HCT116 (cell line): Measurements from ENCODE around the gene ARID3A. TPM values are rescaled to one million over a fixed set of nuclear protein-coding genes. Genes with fewer than 3 reads are reported as not detected.

Experiments
- ATAC-seq: fragments of 200-7000 bp; cut with Tn5 transposase; 2 replicates; pipeline ENCODE4 v1.9.1; 2020; ENCODE audit warnings: mild to moderate bottlenecking, moderate library complexity
- BruUV-seq: library from RNA; stranded (reverse); fragments of 400-500 nt; replicated peaks from 2 replicates; lab custom pipeline; 2021; lab: Mats Ljungman, UMichigan
- CTCF ChIA-PET: fragments of 300-600 bp; sonication (Branson Sonifier 250); formaldehyde crosslinking; loops from one replicate; lab custom pipeline; 2021; ENCODE audit warnings: antibody characterized with exemption; lab: Charles Lee
- POLR2A ChIA-PET: fragments of 300-600, 350-600 bp; sonication (Branson Sonifier 250); formaldehyde crosslinking; loops from one replicate; lab custom pipeline; 2021; ENCODE audit warnings: antibody characterized with exemption; lab: Charles Lee
- RAD21 ChIA-PET, 2 experiments: fragments of 300-600 bp; sonication (Branson Sonifier 250); formaldehyde crosslinking; loops; one replicate each; lab custom pipeline; 2023; ENCODE audit warnings: low total read pairs in 2 of 2; ENCODE audit not compliant: uncharacterized antibody in 2 of 2, unreplicated experiment in 2 of 2, low non-redundant PET in 1 of 2; lab: Charles Lee
- DNase-seq: peaks from one replicate; pipeline ENCODE4 v3.0.0-alpha.2; 2010; ENCODE audit warnings: low read depth, low spot score
- H2AFZ ChIP-seq: fragments of 200-600 bp; shearing (Covaris generic), sonication (generic); 2 replicates; pipeline ENCODE4 v1.6.1; 2017; ENCODE audit warnings: low read depth, mixed run types, mixed read lengths, antibody characterized with exemption, low read length; ENCODE audit not compliant: poor library complexity, severe bottlenecking
- H3K27ac ChIP-seq: 2 replicates; pipeline ENCODE4 v1.5.1; 2012; ENCODE audit warnings: low read depth, low read length
- H3K27me3 ChIP-seq: fragments of 200-600 bp; sonication (generic); 2 replicates; pipeline ENCODE4 v1.6.1; 2016; ENCODE audit warnings: mixed run types, low read length, mixed read lengths; ENCODE audit not compliant: insufficient read depth
- H3K36me3 ChIP-seq, 2 experiments: fragments of 200-500 bp in 1 of 2; fragments of 200-600 bp in 1 of 2; sonication (Bioruptor generic) in 1 of 2; sonication (generic) in 1 of 2; 2 replicates each; pipeline versions ENCODE4 v1.5.1 to v1.6.1; 2014 to 2016; ENCODE audit warnings: low read length in 2 of 2, inconsistent platforms in 1 of 2, mixed read lengths in 1 of 2, mixed run types in 1 of 2; ENCODE audit not compliant: insufficient read depth in 2 of 2, control insufficient read depth in 1 of 2
- H3K4me1 ChIP-seq, 2 experiments: fragments of 200-600 bp in 1 of 2; sonication (generic) in 1 of 2; 2 replicates each; pipeline versions ENCODE4 v1.5.1 to v1.6.1; 2012 to 2017; ENCODE audit warnings: low read length in 2 of 2, inconsistent platforms in 1 of 2, mild to moderate bottlenecking in 1 of 2, mixed read lengths in 1 of 2, mixed run types in 1 of 2, moderate library complexity in 1 of 2; ENCODE audit not compliant: insufficient read depth in 2 of 2, control insufficient read depth in 1 of 2
- H3K4me2 ChIP-seq: fragments of 200-600 bp; sonication (generic); 2 replicates; pipeline ENCODE4 v1.6.1; 2017; ENCODE audit warnings: mixed run types, low read length, mixed read lengths
- H3K4me3 ChIP-seq, 2 experiments: fragments of 200-600 bp in 1 of 2; sonication (generic) in 1 of 2; replicated peaks in 1 of 2; 2 replicates each; pipeline ENCODE4 v1.5.1; 2011 to 2016; ENCODE audit warnings: low read length in 2 of 2, control low read depth in 1 of 2, low read depth in 1 of 2, mild to moderate bottlenecking in 1 of 2, mixed read lengths in 1 of 2, mixed run types in 1 of 2
- H3K79me2 ChIP-seq: fragments of 200-600 bp; sonication (generic); 2 replicates; pipeline ENCODE4 v1.6.1; 2017; ENCODE audit warnings: mild to moderate bottlenecking, mixed run types, low read length, moderate library complexity, mixed read lengths; ENCODE audit not compliant: insufficient read depth
- H3K9ac ChIP-seq: fragments of 200-600 bp; sonication (generic); 2 replicates; pipeline ENCODE4 v1.6.1; 2016; ENCODE audit warnings: low read length, mixed read lengths
- H3K9me2 ChIP-seq: fragments of 200-600 bp; sonication (generic), shearing (Covaris generic); 2 replicates; pipeline ENCODE4 v1.6.1; 2017; ENCODE audit warnings: mixed run types, mild to moderate bottlenecking, moderate library complexity; ENCODE audit not compliant: insufficient read depth
- H3K9me3 ChIP-seq, 2 experiments: fragments of 200-500 bp in 1 of 2; fragments of 200-600 bp in 1 of 2; sonication (Bioruptor generic) in 1 of 2; sonication (generic) in 1 of 2; 2 replicates each; pipeline ENCODE4 v1.6.1; 2014 to 2017; ENCODE audit warnings: low read length in 2 of 2, mixed read lengths in 2 of 2, inconsistent platforms in 1 of 2, low read depth in 1 of 2, mild to moderate bottlenecking in 1 of 2, mixed run types in 1 of 2, moderate library complexity in 1 of 2; ENCODE audit not compliant: control insufficient read depth in 1 of 2, insufficient read depth in 1 of 2
- H4K20me1 ChIP-seq: fragments of 200-600 bp; sonication (generic), shearing (Covaris generic); 2 replicates; pipeline ENCODE4 v1.6.1; 2017; ENCODE audit warnings: mixed run types, mild to moderate bottlenecking, moderate library complexity; ENCODE audit not compliant: insufficient read depth
- EGR1 ChIP-seq: IDR thresholded peaks from 2 replicates; pipeline ENCODE4 v1.6.1; 2012; ENCODE audit warnings: low read depth
- POLR2AphosphoS5 ChIP-seq: IDR thresholded peaks from 2 replicates; pipeline ENCODE4 v1.6.1; 2011; ENCODE audit warnings: mild to moderate bottlenecking, low read depth, low read length, moderate library complexity
- intact Hi-C: fragments of 100-400 bp; cut with micrococcal nuclease; formaldehyde crosslinking; loops from 2 replicates; pipeline ENCODE4 v1.10.0; 2022
- total RNA-seq: library from RNA; stranded (reverse); gene quantifications from one replicate; pipeline ENCODE4 v1.2.1, GENCODE V29; 2021; ENCODE audit not compliant: unreplicated experiment
- TF ChIP-seq, protein P1 (sequence below): IDR thresholded peaks from 2 replicates; pipeline ENCODE4 v1.6.1; 2012; ENCODE audit warnings: low read depth

ARID3A gene
- total RNA-seq, 1 experiment from 2014 or later, result 21.8 TPM

DNA sequence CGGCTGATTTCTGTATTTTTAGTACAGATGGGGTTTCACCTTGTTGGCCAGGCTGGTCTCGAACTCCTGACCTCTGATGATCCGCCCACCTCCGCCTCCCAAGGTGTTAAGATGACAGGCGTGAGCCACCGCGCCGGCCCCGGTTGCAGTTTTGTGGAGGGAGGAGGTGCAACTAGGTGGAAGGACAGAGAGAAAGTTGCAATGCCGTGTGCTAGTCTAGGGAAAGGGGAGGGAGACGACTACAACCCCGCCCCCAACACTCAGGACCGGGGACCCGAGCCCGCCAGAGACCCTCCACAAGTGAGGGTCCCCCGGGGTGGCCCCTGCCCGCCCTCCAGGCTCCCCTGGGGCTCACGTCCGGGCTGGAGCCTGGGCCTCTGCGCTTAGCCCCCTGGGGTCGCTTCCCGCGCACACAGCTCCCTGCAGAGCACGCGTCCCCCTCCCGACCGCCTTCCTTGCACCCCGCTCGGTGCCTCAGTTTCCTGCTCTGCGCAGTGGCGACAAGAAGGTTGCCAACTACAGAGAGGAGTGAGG is 1.2 kb upstream of the ARID3A start:
- H3K27me3 ChIP-seq, result no peaks in the 10 kb centered on the region
- peaks cover 13 to 49% of the 10 kb centered on the region in 2 experiments for H3K4me1 ChIP-seq
- peak overlapping the region; percentile 99 for H3K4me2 ChIP-seq
- intact Hi-C loops, result loop anchor here (1.0 to 10.0 kb wide), 2 partner anchors 58 to 260 kb away; no protein-coding TSS in a partner anchor
- H3K27ac ChIP-seq, result peak overlapping the region; percentile 91
- peaks cover 19% of the 10 kb centered on the region for H3K79me2 ChIP-seq
- RAD21 ChIA-PET, result no interaction called here
- no peak overlapping the region for H2AFZ ChIP-seq
- no TSS peak for BruUV-seq
- no peaks in the 10 kb centered on the region for H3K9me3 ChIP-seq
- ATAC-seq (peak; percentile 25), DNase-seq (no peak)
- peak overlapping the region; percentile 92 for H3K9ac ChIP-seq
- H4K20me1 ChIP-seq, result no peaks in the 10 kb centered on the region
- CTCF ChIA-PET, result interaction anchor here (1.0 to 2.4 kb wide), 2 partner anchors 59 to 60 kb away, joined by 8 to 21 read pairs; partner anchors contain the start of gene WDR18
- POLR2A ChIA-PET, result interaction anchor here (0.7 to 2.7 kb wide), 4 partner anchors 59 to 154 kb away, joined by 3 to 9 read pairs (median 5); partner anchors contain the start of gene WDR18
- H3K9me2 ChIP-seq, result no peaks in the 10 kb centered on the region
- no peaks in the 10 kb centered on the region; a peak in 1 of 4 replicates for H3K36me3 ChIP-seq
- H3K4me3 ChIP-seq, result peak overlapping the region; percentile 84 to 87
- TF ChIP-seq EGR1, result peak; percentile 74
- peak; percentile 37; the same call in 1 of the 2 replicates for TF ChIP-seq POLR2AphosphoS5
- TF ChIP-seq, protein P1, sequence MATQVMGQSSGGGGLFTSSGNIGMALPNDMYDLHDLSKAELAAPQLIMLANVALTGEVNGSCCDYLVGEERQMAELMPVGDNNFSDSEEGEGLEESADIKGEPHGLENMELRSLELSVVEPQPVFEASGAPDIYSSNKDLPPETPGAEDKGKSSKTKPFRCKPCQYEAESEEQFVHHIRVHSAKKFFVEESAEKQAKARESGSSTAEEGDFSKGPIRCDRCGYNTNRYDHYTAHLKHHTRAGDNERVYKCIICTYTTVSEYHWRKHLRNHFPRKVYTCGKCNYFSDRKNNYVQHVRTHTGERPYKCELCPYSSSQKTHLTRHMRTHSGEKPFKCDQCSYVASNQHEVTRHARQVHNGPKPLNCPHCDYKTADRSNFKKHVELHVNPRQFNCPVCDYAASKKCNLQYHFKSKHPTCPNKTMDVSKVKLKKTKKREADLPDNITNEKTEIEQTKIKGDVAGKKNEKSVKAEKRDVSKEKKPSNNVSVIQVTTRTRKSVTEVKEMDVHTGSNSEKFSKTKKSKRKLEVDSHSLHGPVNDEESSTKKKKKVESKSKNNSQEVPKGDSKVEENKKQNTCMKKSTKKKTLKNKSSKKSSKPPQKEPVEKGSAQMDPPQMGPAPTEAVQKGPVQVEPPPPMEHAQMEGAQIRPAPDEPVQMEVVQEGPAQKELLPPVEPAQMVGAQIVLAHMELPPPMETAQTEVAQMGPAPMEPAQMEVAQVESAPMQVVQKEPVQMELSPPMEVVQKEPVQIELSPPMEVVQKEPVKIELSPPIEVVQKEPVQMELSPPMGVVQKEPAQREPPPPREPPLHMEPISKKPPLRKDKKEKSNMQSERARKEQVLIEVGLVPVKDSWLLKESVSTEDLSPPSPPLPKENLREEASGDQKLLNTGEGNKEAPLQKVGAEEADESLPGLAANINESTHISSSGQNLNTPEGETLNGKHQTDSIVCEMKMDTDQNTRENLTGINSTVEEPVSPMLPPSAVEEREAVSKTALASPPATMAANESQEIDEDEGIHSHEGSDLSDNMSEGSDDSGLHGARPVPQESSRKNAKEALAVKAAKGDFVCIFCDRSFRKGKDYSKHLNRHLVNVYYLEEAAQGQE, result no peak
- TF ChIP-seq, all 23 proteins: peak for 2
